ENCODE data around the gene ENO2.

Gene ENO2

GRCh38 chr12:6914947-6915788 lies 788 bp downstream of the ENO2 start:
- DNase-seq: peak in 1 of 2 experiments; percentile 41

- DNase-seq: no peak
Observed at GRCh38 chr12:6915789-6916285, 1.5 kb downstream of the ENO2 start.

GRCh38 chr12:6916426-6917200 lies 2.2 kb downstream of the ENO2 start:
- no peak for DNase-seq

GRCh38 chr12:6917491-6918231 lies 3.3 kb downstream of the ENO2 start:
- no peak for DNase-seq

- no peak for DNase-seq
Observed at GRCh38 chr12:6919588-6919987, 5.2 kb downstream of the ENO2 start.

- no peak for DNase-seq
Observed at GRCh38 chr12:6921539-6921938, 7.2 kb downstream of the ENO2 start.

GRCh38 chr12:6921996-6922946 lies 7.9 kb downstream of the ENO2 start:
- no peak for DNase-seq

GRCh38 chr12:6923003-6923732 lies 8.8 kb downstream of the ENO2 start:
- no peak for DNase-seq

GRCh38 chr12:6923851-6924250 lies 9.5 kb downstream of the ENO2 start:
- DNase-seq: no peak

- peak; percentile 70 to 77 for DNase-seq
Observed at GRCh38 chr12:6925239-6925539, 10.8 kb downstream of the ENO2 start.

GRCh38 chr12:6925540-6926279 lies 11.3 kb downstream of the ENO2 start:
- peak; percentile 80 to 87 for DNase-seq

- peak; percentile 25 to 66 for DNase-seq
Observed at GRCh38 chr12:6927379-6928021, 13.1 kb downstream of the ENO2 start, which contains the start of gene ATN1. TSS of gene ATN1 (plus strand) at chr12:6927959. CDS start at chr12:6934002, 6,043 bp downstream.

- no peak for DNase-seq
Observed at GRCh38 chr12:6928022-6928702, 13.8 kb downstream of the ENO2 start.

- no peak for DNase-seq
Observed at GRCh38 chr12:6928703-6929407, 14.5 kb downstream of the ENO2 start.

GRCh38 chr12:6929466-6930452 lies 15.4 kb downstream of the ENO2 start:
- no peak for DNase-seq

GRCh38 chr12:6932766-6933165 lies 18.4 kb downstream of the ENO2 start:
- no peak for DNase-seq

GRCh38 chr12:6934110-6934509 lies 19.7 kb downstream of the ENO2 start:
- no peak for DNase-seq
